GM12878 (cell line): Measurements from ENCODE around the gene ATP2A1. TPM values are rescaled to one million over a fixed set of nuclear protein-coding genes. Genes with fewer than 3 reads are reported as not detected.

Experiments
- BMI1 ChIP-seq: fragments of 450-650 bp; IDR thresholded peaks from 2 replicates; pipeline ENCODE4 v1.6.1; 2016; ENCODE audit warnings: mild to moderate bottlenecking, moderate library complexity, borderline replicate concordance
- BRCA1 ChIP-seq: IDR thresholded peaks from 2 replicates; pipeline ENCODE4 v1.6.1; 2011; ENCODE audit warnings: low read depth, low read length, improper control_type of control experiment
- CBFB ChIP-seq: IDR thresholded peaks from 2 replicates; pipeline ENCODE4 v1.6.1; 2016; ENCODE audit warnings: antibody characterized with exemption, low read depth
- CREM ChIP-seq: IDR thresholded peaks from 2 replicates; pipeline ENCODE4 v1.6.1; 2014; ENCODE audit warnings: antibody characterized with exemption, low read depth
- DPF2 ChIP-seq: fragments of 450-650 bp; IDR thresholded peaks from 2 replicates; pipeline ENCODE4 v1.6.1; 2017; ENCODE audit warnings: mild to moderate bottlenecking
- IKZF1 ChIP-seq: fragments of 450-650 bp; conservative IDR thresholded peaks from 2 replicates; pipeline ENCODE4 v1.6.1; 2017; ENCODE audit warnings: antibody characterized with exemption, mild to moderate bottlenecking
- NBN ChIP-seq: fragments of 450-650 bp; IDR thresholded peaks from 2 replicates; pipeline ENCODE4 v1.6.1; 2016
- PAX5 ChIP-seq: IDR thresholded peaks from 2 replicates; pipeline ENCODE4 v1.6.1; 2011; ENCODE audit warnings: low read depth, low read length, borderline replicate concordance
- PBX3 ChIP-seq: IDR thresholded peaks from 2 replicates; pipeline ENCODE4 v1.6.1; 2011; ENCODE audit warnings: mild to moderate bottlenecking, low read depth, low read length, moderate library complexity; ENCODE audit not compliant: insufficient replicate concordance
- POLR2A ChIP-seq: IDR thresholded peaks from 2 replicates; pipeline ENCODE4 v1.6.1; 2011; ENCODE audit warnings: low read depth, mild to moderate bottlenecking, low read length
- REST ChIP-seq: IDR thresholded peaks from 2 replicates; pipeline ENCODE4 v1.6.1; 2012; ENCODE audit warnings: mild to moderate bottlenecking, low read depth, low read length
- RUNX3 ChIP-seq: IDR thresholded peaks from 2 replicates; pipeline ENCODE4 v1.6.1; 2012; ENCODE audit warnings: low read length, inconsistent platforms
- YY1 ChIP-seq: IDR thresholded peaks from 2 replicates; pipeline ENCODE4 v1.6.1; 2011; ENCODE audit warnings: low read depth, mild to moderate bottlenecking, low read length
- ZBTB4 ChIP-seq: fragments of 450-650 bp; formaldehyde crosslinking; IDR thresholded peaks from 2 replicates; pipeline ENCODE4 v1.4.0; 2022; ENCODE audit warnings: mild to moderate bottlenecking, moderate library complexity
- polyA plus RNA-seq, 11 experiments: library from polyadenylated mRNA; depleted of rRNA in 4 of 11; unstranded in 6 of 11; stranded (reverse) in 5 of 11; fragments of >200 nt; fragmentation: Nextera tagmentation in 4 of 11; fragmentation: Illumina TruSeq in 1 of 11; extraction: Ambion mirVana in 4 of 11; extraction: Trizol in 1 of 11; gene quantifications; 1 replicate in 1 of 11; 2 replicates in 10 of 11; pipeline versions ENCODE4 v1.2.1 to v1.2.3, GENCODE V29; 2011 to 2016; ENCODE audit warnings: inconsistent platforms in 2 of 11, missing spikeins in 2 of 11, low read depth in 1 of 11
- total RNA-seq, 4 experiments: library from RNA; depleted of rRNA in 3 of 4; stranded (reverse); fragments of >200 nt in 3 of 4; fragmentation: Illumina TruSeq in 1 of 4; extraction: Trizol in 1 of 4; gene quantifications; 2 replicates each; pipeline versions ENCODE4 v1.2.1 to v1.2.3, GENCODE V29; 2013 to 2021
- TF ChIP-seq, protein P1 (sequence below): IDR thresholded peaks from 2 replicates; pipeline ENCODE4 v1.6.1; 2012; ENCODE audit warnings: low read length, inconsistent platforms
- TF ChIP-seq, protein P2 (sequence below): fragments of 450-650 bp; IDR thresholded peaks from 2 replicates; pipeline ENCODE4 v1.6.1; 2018; ENCODE audit warnings: borderline replicate concordance, mild to moderate bottlenecking; ENCODE audit not compliant: partially characterized antibody

Gene ATP2A1
- total and polyA plus RNA-seq, 10 of the 15 experiments (the other 5 are each of a cell fraction or from before 2014, with no cell fraction given): 0.13 to 1.7 (median 0.88) TPM

GRCh38 chr16:28931801-28932225 lies 53.5 kb downstream of the ATP2A1 start, which contains the start of gene CD19 (continued):
- TF ChIP-seq CBFB: 0 out of 2 replicates have a peak, but pooled peaks have one; percentile 12
- peak; percentile 73 for TF ChIP-seq POLR2A
- no peak for TF ChIP-seq BRCA1
- TF ChIP-seq YY1: peak; percentile 32; the same call in 1 of the 2 replicates
- TF ChIP-seq, protein P1, sequence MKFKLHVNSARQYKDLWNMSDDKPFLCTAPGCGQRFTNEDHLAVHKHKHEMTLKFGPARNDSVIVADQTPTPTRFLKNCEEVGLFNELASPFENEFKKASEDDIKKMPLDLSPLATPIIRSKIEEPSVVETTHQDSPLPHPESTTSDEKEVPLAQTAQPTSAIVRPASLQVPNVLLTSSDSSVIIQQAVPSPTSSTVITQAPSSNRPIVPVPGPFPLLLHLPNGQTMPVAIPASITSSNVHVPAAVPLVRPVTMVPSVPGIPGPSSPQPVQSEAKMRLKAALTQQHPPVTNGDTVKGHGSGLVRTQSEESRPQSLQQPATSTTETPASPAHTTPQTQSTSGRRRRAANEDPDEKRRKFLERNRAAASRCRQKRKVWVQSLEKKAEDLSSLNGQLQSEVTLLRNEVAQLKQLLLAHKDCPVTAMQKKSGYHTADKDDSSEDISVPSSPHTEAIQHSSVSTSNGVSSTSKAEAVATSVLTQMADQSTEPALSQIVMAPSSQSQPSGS: no peak
- TF ChIP-seq PBX3: no peak
- TF ChIP-seq IKZF1: peak; percentile 74
- peak; percentile 66 for TF ChIP-seq RUNX3
- no peak for TF ChIP-seq CREM
- peak; percentile 84 for TF ChIP-seq DPF2
- TF ChIP-seq PAX5: peak; percentile 99
- TF ChIP-seq, protein P2, sequence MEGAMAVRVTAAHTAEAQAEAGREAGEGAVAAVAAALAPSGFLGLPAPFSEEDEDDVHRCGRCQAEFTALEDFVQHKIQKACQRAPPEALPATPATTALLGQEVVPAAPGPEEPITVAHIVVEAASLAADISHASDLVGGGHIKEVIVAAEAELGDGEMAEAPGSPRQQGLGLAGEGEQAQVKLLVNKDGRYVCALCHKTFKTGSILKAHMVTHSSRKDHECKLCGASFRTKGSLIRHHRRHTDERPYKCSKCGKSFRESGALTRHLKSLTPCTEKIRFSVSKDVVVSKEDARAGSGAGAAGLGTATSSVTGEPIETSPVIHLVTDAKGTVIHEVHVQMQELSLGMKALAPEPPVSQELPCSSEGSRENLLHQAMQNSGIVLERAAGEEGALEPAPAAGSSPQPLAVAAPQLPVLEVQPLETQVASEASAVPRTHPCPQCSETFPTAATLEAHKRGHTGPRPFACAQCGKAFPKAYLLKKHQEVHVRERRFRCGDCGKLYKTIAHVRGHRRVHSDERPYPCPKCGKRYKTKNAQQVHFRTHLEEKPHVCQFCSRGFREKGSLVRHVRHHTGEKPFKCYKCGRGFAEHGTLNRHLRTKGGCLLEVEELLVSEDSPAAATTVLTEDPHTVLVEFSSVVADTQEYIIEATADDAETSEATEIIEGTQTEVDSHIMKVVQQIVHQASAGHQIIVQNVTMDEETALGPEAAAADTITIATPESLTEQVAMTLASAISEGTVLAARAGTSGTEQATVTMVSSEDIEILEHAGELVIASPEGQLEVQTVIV: no peak
- TF ChIP-seq REST: no peak
- no peak for TF ChIP-seq BMI1
- 0 out of 2 replicates have a peak, but pooled peaks have one; percentile 30 for TF ChIP-seq NBN
- no peak for TF ChIP-seq ZBTB4 (CRISPR knock-in tag)
